TTC549 (cell line): ENCODE results near the gene TRIM61.
"Not testable (repeated sequence)": the region's sequence is repeated elsewhere in the genome, so short reads cannot be mapped to it uniquely, and the experiment has no call there.

Source experiments
- FAIRE-seq: peaks from 2 replicates; lab custom pipeline; 2012; peaks lifted over from hg19 to GRCh38; lab: Jason Lieb, UNC

Gene TRIM61

GRCh38 chr4:164977243-164978164 is at the start of gene TRIM61:
TRIM61 (minus strand) TSS chr4:164977657; CDS start chr4:164970002, 7,655 bp downstream.
- no peak for FAIRE-seq

- not testable (repeated sequence) for FAIRE-seq
Measured at GRCh38 chr4:165025782-165026181, 48.3 kb upstream of the TRIM61 start.

GRCh38 chr4:165019995-165020394 is 42.5 kb upstream of the TRIM61 start:
- FAIRE-seq: not testable (repeated sequence)

- FAIRE-seq: no peak
Measured at GRCh38 chr4:165016971-165017370, 39.5 kb upstream of the TRIM61 start.

GRCh38 chr4:165013691-165014090 is 36.2 kb upstream of the TRIM61 start:
- FAIRE-seq: no peak

- FAIRE-seq: no peak
Measured at GRCh38 chr4:165011403-165011802, 33.9 kb upstream of the TRIM61 start.

- FAIRE-seq: no peak
Measured at GRCh38 chr4:165010991-165011390, 33.5 kb upstream of the TRIM61 start.

- no peak for FAIRE-seq
Measured at GRCh38 chr4:165010487-165010886, 33.0 kb upstream of the TRIM61 start.

GRCh38 chr4:165009493-165010227 is 32.2 kb upstream of the TRIM61 start:
- FAIRE-seq: no peak

GRCh38 chr4:165006886-165007285 is 29.4 kb upstream of the TRIM61 start:
- FAIRE-seq: no peak

- FAIRE-seq: no peak
Measured at GRCh38 chr4:165006456-165006855, 29.0 kb upstream of the TRIM61 start.

GRCh38 chr4:165005352-165005925 is 28.0 kb upstream of the TRIM61 start:
- no peak for FAIRE-seq

- not testable (repeated sequence) for FAIRE-seq
Measured at GRCh38 chr4:165001957-165002356, 24.5 kb upstream of the TRIM61 start.

- FAIRE-seq: not testable (repeated sequence)
Measured at GRCh38 chr4:164998526-164999080, 21.1 kb upstream of the TRIM61 start.

GRCh38 chr4:164997941-164998340 is 20.5 kb upstream of the TRIM61 start:
- no peak for FAIRE-seq

GRCh38 chr4:164997324-164997723 is 19.9 kb upstream of the TRIM61 start:
- no peak for FAIRE-seq

- not testable (repeated sequence) for FAIRE-seq
Measured at GRCh38 chr4:164996123-164996522, 18.7 kb upstream of the TRIM61 start.

- not testable (repeated sequence) for FAIRE-seq
Measured at GRCh38 chr4:164990786-164991185, 13.3 kb upstream of the TRIM61 start.

GRCh38 chr4:164989471-164989870 is 12.0 kb upstream of the TRIM61 start:
- FAIRE-seq: no peak

- FAIRE-seq: not testable (repeated sequence)
Measured at GRCh38 chr4:164971929-164972328, 5.5 kb downstream of the TRIM61 start.

GRCh38 chr4:164959896-164960295 is 17.6 kb downstream of the TRIM61 start:
- no peak for FAIRE-seq

GRCh38 chr4:164959421-164959820 is 18.0 kb downstream of the TRIM61 start:
- FAIRE-seq: not testable (repeated sequence)
